GM12878 (cell line): ENCODE results near the gene MROH9.

Experiments
- BACH1 ChIP-seq: fragments of 450-650 bp; IDR thresholded peaks from 2 replicates; pipeline ENCODE4 v1.6.1; 2017; ENCODE audit warnings: mild to moderate bottlenecking, borderline replicate concordance
- CEBPB ChIP-seq, 2 experiments: fragments of 150-350 bp in 1 of 2; IDR thresholded peaks; 2 replicates each; pipeline ENCODE4 v1.6.1; 2012 to 2014; ENCODE audit warnings: low read depth in 2 of 2, low read length in 2 of 2, borderline replicate concordance in 1 of 2, inconsistent platforms in 1 of 2
- CHD2 ChIP-seq: IDR thresholded peaks from 2 replicates; pipeline ENCODE4 v1.6.1; 2011; ENCODE audit warnings: low read depth, low read length, improper control_type of control experiment, borderline replicate concordance
- EED ChIP-seq: sonication (generic); IDR thresholded peaks from 2 replicates; pipeline ENCODE4 v1.6.1; 2016; ENCODE audit warnings: antibody characterized with exemption, low read depth
- MYC ChIP-seq: IDR thresholded peaks from 2 replicates; pipeline ENCODE4 v1.6.1; 2011; ENCODE audit warnings: mild to moderate bottlenecking, low read length, moderate library complexity, inconsistent platforms; ENCODE audit not compliant: insufficient read depth, insufficient replicate concordance, insufficient read length, severe bottlenecking
- POLR2A ChIP-seq: IDR thresholded peaks from 2 replicates; pipeline ENCODE4 v1.6.1; 2011; ENCODE audit warnings: low read depth, mild to moderate bottlenecking, low read length
- POLR2AphosphoS2 ChIP-seq: IDR thresholded peaks from 2 replicates; pipeline ENCODE4 v1.6.1; 2011; ENCODE audit warnings: low read depth, mild to moderate bottlenecking, low read length, improper control_type of control experiment, moderate library complexity
- POU2F2 ChIP-seq: IDR thresholded peaks from 3 replicates; pipeline ENCODE4 v1.6.1; 2011; ENCODE audit warnings: low read depth, mild to moderate bottlenecking, low read length, borderline replicate concordance
- REST ChIP-seq: IDR thresholded peaks from 2 replicates; pipeline ENCODE4 v1.6.1; 2012; ENCODE audit warnings: mild to moderate bottlenecking, low read depth, low read length
- SMC3 ChIP-seq: IDR thresholded peaks from 2 replicates; pipeline ENCODE4 v1.6.1; 2011; ENCODE audit warnings: low read length, improper control_type of control experiment, borderline replicate concordance
- SP1 ChIP-seq: IDR thresholded peaks from one replicate; pipeline ENCODE4 v1.6.1; 2011; ENCODE audit warnings: low read depth, low read length
- ZNF274 ChIP-seq: IDR thresholded peaks from one replicate; pipeline ENCODE4 v1.8.0; 2011; ENCODE audit not compliant: insufficient read length, insufficient read depth
- TF ChIP-seq, protein P1 (sequence below), 3 experiments: IDR thresholded peaks in 2 of 3; conservative IDR thresholded peaks in 1 of 3; 2 replicates each; pipeline ENCODE4 v1.5.1; 2011; ENCODE audit warnings: low read depth in 3 of 3, low read length in 3 of 3, mild to moderate bottlenecking in 3 of 3, control low read depth in 2 of 3, moderate library complexity in 2 of 3, inconsistent platforms in 1 of 3, mixed read lengths in 1 of 3; ENCODE audit not compliant: control insufficient read depth in 2 of 3, insufficient read depth in 1 of 3; ENCODE audit errors: extremely low read depth in 1 of 3

GRCh38 chr1:170908942-170909341 lies 26.4 kb upstream of the MROH9 start:
- TF ChIP-seq POLR2AphosphoS2 = no peak
- no peak for TF ChIP-seq MYC
- TF ChIP-seq, protein P1, sequence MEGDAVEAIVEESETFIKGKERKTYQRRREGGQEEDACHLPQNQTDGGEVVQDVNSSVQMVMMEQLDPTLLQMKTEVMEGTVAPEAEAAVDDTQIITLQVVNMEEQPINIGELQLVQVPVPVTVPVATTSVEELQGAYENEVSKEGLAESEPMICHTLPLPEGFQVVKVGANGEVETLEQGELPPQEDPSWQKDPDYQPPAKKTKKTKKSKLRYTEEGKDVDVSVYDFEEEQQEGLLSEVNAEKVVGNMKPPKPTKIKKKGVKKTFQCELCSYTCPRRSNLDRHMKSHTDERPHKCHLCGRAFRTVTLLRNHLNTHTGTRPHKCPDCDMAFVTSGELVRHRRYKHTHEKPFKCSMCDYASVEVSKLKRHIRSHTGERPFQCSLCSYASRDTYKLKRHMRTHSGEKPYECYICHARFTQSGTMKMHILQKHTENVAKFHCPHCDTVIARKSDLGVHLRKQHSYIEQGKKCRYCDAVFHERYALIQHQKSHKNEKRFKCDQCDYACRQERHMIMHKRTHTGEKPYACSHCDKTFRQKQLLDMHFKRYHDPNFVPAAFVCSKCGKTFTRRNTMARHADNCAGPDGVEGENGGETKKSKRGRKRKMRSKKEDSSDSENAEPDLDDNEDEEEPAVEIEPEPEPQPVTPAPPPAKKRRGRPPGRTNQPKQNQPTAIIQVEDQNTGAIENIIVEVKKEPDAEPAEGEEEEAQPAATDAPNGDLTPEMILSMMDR (IDR thresholded peaks at IDR 0.05 in 2 of 3, conservative IDR thresholded peaks at IDR 0.05 in 1 of 3; ENCODE audit: control insufficient read depth in 2 of 3, extremely low read depth in 1 of 3, insufficient read depth in 1 of 3, low read depth in 3 of 3, low read length in 3 of 3) = no peak
- TF ChIP-seq CEBPB (IDR thresholded peaks at IDR 0.05; ENCODE audit: borderline replicate concordance in 1 of 2, low read depth in 2 of 2, low read length in 2 of 2) = no peak
- no peak for TF ChIP-seq BACH1
- no peak for TF ChIP-seq POLR2A
- TF ChIP-seq EED = no peak
- no peak for TF ChIP-seq SP1
- no peak for TF ChIP-seq CHD2
- TF ChIP-seq ZNF274 = no peak
- no peak for TF ChIP-seq SMC3
- TF ChIP-seq REST = no peak
- no peak for TF ChIP-seq POU2F2
